Chondrocyte (in vitro differentiated cells): ENCODE data around the gene LMF1. TPM values are rescaled to one million over a fixed set of nuclear protein-coding genes. Genes with fewer than 3 reads are reported as not detected.

Experiments used
- DNase-seq: peaks from one replicate; pipeline ENCODE4 v3.0.0; 2021; ENCODE audit warnings: mixed read lengths, low spot score
- H3K27ac Mint-ChIP-seq: one replicate; pipeline ENCODE4 v1.8.0; 2021; ENCODE audit warnings: mild to moderate bottlenecking, moderate library complexity, mixed read lengths; ENCODE audit not compliant: unreplicated experiment
- H3K27me3 Mint-ChIP-seq: 2 replicates; pipeline ENCODE4 v1.8.0; 2021; ENCODE audit warnings: low read depth, mixed read lengths
- H3K36me3 Mint-ChIP-seq: 2 replicates; pipeline ENCODE4 v1.8.0; 2021; ENCODE audit warnings: low read depth, mixed read lengths
- H3K4me1 Mint-ChIP-seq: 2 replicates; pipeline ENCODE4 v1.8.0; 2021; ENCODE audit warnings: low read depth, mild to moderate bottlenecking, mixed read lengths
- H3K4me3 Mint-ChIP-seq: one replicate; pipeline ENCODE4 v1.8.0; 2021; ENCODE audit warnings: mild to moderate bottlenecking, moderate library complexity, mixed read lengths; ENCODE audit not compliant: unreplicated experiment
- H3K9me3 Mint-ChIP-seq: 2 replicates; pipeline ENCODE4 v1.8.0; 2021; ENCODE audit warnings: low read depth, mixed read lengths
- total RNA-seq: library from RNA; stranded (reverse); gene quantifications from 3 replicates; pipeline ENCODE4 v1.2.1, GENCODE V29; 2021
- TF ChIP-seq, protein P1 (sequence below): fragments of 200-600 bp; sonication (generic); IDR thresholded peaks from 2 replicates; pipeline ENCODE4 v1.5.0; 2021; ENCODE audit warnings: antibody characterized with exemption, mild to moderate bottlenecking, moderate library complexity

Gene LMF1
- total RNA-seq, 1 donor from 2014 or later: 21.6 TPM

DNA sequence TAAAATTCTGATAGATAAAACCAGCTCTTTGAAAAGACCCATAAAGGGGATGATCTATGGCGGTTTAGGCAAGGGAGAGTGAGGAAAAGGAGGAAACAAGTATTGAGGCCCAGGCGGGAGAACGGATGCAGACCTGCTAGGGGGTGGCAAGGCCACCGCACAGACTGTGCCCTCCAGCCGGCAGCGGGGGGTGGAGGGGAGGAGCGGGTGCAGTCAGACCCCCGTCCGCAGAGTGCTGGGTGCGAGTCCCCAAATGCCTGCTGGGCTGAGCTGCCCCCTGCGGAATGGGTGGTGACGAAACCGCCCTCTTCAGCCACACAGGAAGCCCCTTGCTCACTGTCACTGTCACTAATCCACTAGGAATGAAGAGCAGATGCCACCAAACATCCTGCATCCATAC, 46.0 kb downstream of the LMF1 start:
- Mint-ChIP-seq H3K36me3 (peaks cover 21% of the 10 kb centered on the region), H3K27me3 (no peaks in the 10 kb centered on the region), H3K9me3 (peaks cover 9% of the 10 kb centered on the region), H3K4me3 (no peak overlapping the region), H3K4me1 (peaks cover 24% of the 10 kb centered on the region), H3K27ac (no peak overlapping the region)
- DNase-seq: no peak
- TF ChIP-seq, protein P1, sequence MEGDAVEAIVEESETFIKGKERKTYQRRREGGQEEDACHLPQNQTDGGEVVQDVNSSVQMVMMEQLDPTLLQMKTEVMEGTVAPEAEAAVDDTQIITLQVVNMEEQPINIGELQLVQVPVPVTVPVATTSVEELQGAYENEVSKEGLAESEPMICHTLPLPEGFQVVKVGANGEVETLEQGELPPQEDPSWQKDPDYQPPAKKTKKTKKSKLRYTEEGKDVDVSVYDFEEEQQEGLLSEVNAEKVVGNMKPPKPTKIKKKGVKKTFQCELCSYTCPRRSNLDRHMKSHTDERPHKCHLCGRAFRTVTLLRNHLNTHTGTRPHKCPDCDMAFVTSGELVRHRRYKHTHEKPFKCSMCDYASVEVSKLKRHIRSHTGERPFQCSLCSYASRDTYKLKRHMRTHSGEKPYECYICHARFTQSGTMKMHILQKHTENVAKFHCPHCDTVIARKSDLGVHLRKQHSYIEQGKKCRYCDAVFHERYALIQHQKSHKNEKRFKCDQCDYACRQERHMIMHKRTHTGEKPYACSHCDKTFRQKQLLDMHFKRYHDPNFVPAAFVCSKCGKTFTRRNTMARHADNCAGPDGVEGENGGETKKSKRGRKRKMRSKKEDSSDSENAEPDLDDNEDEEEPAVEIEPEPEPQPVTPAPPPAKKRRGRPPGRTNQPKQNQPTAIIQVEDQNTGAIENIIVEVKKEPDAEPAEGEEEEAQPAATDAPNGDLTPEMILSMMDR: no peak

GRCh38 chr16:924063-924462, 46.7 kb downstream of the LMF1 start:
- Mint-ChIP-seq H3K36me3 (peaks cover 18% of the 10 kb centered on the region), H3K4me1 (peaks cover 28% of the 10 kb centered on the region), H3K4me3 (no peak overlapping the region), H3K27me3 (no peaks in the 10 kb centered on the region), H3K27ac (no peak overlapping the region), H3K9me3 (peaks cover 9% of the 10 kb centered on the region)
- TF ChIP-seq, protein P1: no peak
- DNase-seq: no peak

DNA sequence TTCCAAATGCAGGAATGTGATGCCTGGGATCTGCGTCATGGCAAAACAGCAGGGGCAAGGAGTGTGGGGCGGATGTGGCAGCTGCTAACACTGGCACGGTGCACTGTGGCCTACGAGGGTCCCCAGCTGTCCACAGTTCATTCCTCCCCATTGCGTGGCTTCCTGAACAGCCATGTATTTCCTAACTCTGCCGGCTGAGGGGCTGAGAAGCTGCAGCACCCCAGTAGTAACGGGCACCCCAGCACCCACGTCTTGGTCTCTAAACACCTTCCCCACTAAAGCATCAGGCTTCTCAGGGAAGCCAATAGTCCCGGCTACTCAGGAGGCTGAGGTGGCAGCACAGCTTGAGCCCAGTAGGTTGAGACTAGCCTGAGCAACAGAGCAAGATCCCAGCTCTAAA, 47.6 kb downstream of the LMF1 start:
- DNase-seq: no peak
- H3K4me1 Mint-ChIP-seq: peaks cover 33% of the 10 kb centered on the region
- peaks cover 9% of the 10 kb centered on the region for H3K9me3 Mint-ChIP-seq
- no peaks in the 10 kb centered on the region for H3K27me3 Mint-ChIP-seq
- TF ChIP-seq, protein P1: no peak
- H3K36me3 Mint-ChIP-seq: peaks cover 19% of the 10 kb centered on the region
- H3K4me3 Mint-ChIP-seq: no peak overlapping the region
- no peak overlapping the region for H3K27ac Mint-ChIP-seq

GRCh38 chr16:922051-922450, 48.7 kb downstream of the LMF1 start:
- Mint-ChIP-seq H3K27me3 (no peaks in the 10 kb centered on the region), H3K27ac (no peak overlapping the region), H3K4me1 (peaks cover 39% of the 10 kb centered on the region), H3K4me3 (no peak overlapping the region), H3K9me3 (peaks cover 9% of the 10 kb centered on the region), H3K36me3 (peaks cover 20% of the 10 kb centered on the region)
- TF ChIP-seq, protein P1: no peak
- no peak for DNase-seq

- H3K4me3 Mint-ChIP-seq: no peak overlapping the region
- peaks cover 9% of the 10 kb centered on the region for H3K9me3 Mint-ChIP-seq
- H3K4me1 Mint-ChIP-seq: peaks cover 39% of the 10 kb centered on the region
- H3K27ac Mint-ChIP-seq: no peak overlapping the region
- DNase-seq: no peak
- peaks cover 20% of the 10 kb centered on the region for H3K36me3 Mint-ChIP-seq
- no peaks in the 10 kb centered on the region for H3K27me3 Mint-ChIP-seq
- TF ChIP-seq, protein P1: no peak
Observed at GRCh38 chr16:921321-921905, 49.4 kb downstream of the LMF1 start.
